ENCODE results near the gene TMEM128.

GRCh38 chr4:4200624-4201023, 47.4 kb downstream of the TMEM128 start:
- TF ChIP-seq CTCF (conservative IDR thresholded peaks at IDR 0.05; ENCODE audit: low read length) (no peak), EZH2phosphoT487 (IDR thresholded peaks at IDR 0.05; ENCODE audit: borderline replicate concordance, low read depth, low read length) (no peak)

Measured in OCI-LY7 (cell line).